Renal cortical epithelial cell (primary cell): ENCODE results near the gene BCL2L13. TPM values are rescaled to one million over a fixed set of nuclear protein-coding genes. Genes with fewer than 3 reads are reported as not detected.
"Not testable (repeated sequence)": the region's sequence is repeated elsewhere in the genome, so short reads cannot be mapped to it uniquely, and the experiment has no call there.

Experiments used
- DNase-seq: peaks from one replicate; pipeline ENCODE4 v3.0.0-alpha.2; 2011; ENCODE audit warnings: low read depth
- total RNA-seq: library from RNA; depleted of rRNA; stranded (reverse); fragments of >200 nt; gene quantifications from 2 replicates; pipeline ENCODE4 v1.2.3, GENCODE V29; 2014

Gene BCL2L13
- total RNA-seq, 1 donor from 2014 or later = 90.3 TPM

DNA sequence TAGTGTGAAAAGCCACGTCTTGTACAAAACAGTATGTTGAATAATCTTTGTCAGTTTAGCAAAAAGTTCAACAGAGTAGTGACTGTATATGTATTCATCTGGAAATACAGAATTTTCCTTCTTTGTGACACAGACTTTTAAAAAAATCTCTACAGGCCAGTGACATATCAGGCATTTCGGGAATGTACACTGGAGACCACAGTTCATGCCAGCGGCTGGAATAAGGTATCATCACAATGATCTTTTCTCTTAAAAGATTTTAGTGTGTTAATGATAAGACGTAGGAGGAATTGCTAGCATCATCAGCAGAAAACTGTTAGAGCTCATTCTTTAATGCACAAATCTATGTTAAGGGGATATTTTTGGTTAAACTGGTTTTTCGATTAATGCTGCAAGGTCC, 57.4 kb downstream of the BCL2L13 start:
- DNase-seq = no peak

DNA sequence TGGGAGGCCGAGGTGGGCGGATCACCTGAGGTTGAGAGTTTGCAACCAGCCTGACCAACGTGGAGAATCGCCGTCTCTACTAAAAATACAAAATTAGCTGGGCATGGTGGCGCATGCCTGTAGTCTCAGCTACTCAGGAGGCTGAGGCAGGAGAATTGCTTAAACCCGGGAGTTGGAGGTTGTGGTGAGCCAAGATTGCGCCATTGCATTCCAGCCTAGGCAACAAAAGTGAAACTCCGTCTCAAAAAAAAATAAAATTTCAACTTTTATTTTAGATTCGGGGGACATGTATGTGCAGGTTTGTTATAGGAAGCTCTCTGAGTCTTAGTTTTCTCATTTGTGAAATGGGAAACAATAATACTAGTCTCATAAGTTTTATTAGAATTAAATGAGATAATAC, 58.6 kb downstream of the BCL2L13 start:
- not testable (repeated sequence) for DNase-seq

- not testable (repeated sequence) for DNase-seq
Measured at GRCh38 chr22:17698276-17698675, 59.7 kb downstream of the BCL2L13 start.

DNA sequence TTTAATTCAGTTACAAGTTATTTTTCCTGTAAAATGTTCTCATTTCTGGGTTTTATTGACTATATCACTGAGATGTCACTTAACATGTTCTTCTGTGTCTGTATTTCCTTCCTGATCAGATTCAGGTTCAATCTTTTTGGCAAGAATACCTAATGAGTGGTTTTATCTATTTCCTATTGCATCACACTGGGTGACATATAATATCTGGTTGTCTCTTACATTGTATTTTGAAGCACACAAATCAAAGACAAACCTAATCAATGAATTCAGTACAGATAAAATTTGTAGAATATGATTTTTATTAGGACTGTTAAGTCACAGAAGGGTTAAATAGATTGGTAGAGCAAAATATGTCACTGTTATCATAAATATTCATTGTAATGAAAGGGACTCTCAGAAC, 60.4 kb downstream of the BCL2L13 start:
- no peak for DNase-seq

GRCh38 chr22:17699696-17700340, 61.3 kb downstream of the BCL2L13 start:
- no peak for DNase-seq

- no peak for DNase-seq
Measured at GRCh38 chr22:17700778-17701177, 62.2 kb downstream of the BCL2L13 start.

GRCh38 chr22:17703811-17704210, 65.3 kb downstream of the BCL2L13 start:
- DNase-seq = no peak

- no peak for DNase-seq
Measured at GRCh38 chr22:17705546-17705945, 67.0 kb downstream of the BCL2L13 start.

GRCh38 chr22:17705951-17706900, 67.7 kb downstream of the BCL2L13 start:
- DNase-seq = peak; percentile 96

DNA sequence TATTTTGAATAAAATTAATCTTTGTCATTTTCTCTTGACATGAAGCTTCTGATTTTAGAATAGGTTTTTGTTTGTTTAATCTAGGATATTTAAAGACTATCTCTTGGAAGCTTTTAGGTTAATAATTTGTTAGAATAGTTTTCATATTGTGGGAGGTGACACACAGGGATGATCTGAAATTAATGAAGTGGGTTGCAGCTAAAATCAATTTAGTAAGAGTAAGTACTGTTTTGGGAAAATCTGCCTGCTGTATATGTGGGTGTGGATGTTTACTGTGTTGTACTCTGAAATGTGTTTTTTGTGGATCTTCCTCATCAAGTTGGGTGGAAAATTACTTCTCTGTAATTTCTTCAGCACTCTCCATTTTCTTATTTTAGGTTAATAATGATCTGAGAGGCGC, 68.4 kb downstream of the BCL2L13 start:
- DNase-seq = no peak

DNA sequence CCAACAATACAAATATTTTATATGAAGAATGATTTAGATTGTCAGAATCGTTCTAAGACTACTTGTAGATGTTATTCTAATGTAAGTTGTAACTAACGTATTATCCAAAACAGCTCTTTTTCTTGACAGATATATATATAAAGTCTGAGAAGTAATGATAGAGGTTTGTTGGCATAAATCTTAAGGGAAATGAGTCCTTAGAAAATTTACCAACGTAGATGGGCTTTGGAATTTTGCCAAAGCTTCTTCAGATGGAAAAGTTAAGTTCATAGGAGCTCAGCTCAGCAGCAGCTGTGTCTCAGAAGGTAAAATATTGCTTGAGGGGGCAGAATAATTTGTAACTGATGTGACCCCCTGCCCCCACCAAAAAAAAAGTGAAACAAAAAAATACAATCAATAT, 69.0 kb downstream of the BCL2L13 start:
- DNase-seq = peak; percentile 28

DNA sequence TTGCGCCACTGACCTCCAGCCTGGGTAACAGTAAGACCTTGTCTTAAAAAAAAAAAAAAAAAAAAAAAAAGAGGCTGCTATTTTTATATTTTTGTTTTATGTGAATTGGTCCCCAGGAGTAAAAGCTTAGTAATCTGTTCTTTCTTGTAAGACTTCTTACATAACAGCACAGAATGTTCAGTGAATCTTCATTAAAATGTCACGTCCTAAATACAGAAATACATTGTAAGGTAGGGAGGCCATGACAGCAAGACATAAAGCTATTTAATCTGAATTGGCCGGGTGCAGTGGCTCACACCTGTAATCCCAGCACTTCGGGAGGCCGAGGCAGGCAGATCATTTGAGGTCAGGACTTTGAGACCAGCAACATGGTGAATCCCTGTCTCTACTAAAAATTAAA, 71.5 kb downstream of the BCL2L13 start:
- DNase-seq = no peak

- no peak for DNase-seq
Measured at GRCh38 chr22:17712441-17712840, 73.9 kb downstream of the BCL2L13 start.

GRCh38 chr22:17716529-17716928, 78.0 kb downstream of the BCL2L13 start:
- no peak for DNase-seq

DNA sequence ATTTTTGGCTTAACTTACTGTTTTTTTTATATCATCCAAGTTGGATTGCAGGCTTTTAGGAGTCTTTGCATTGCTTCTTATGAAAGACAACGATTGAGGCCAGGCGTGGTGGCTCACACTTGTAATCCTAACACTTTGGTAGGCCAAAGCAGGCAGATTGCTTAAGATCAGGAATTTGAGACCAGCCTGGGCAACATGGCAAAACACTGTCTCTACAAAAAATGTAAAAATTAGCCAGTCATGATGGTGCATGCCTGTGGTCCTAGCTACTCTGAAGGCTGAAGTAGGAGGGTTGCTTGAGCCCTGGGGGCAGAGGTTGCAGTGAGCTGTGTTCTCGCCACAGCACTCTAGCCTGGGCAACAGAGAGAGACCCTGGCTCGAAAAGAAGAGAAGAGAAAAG, 79.2 kb downstream of the BCL2L13 start:
- no peak for DNase-seq

DNA sequence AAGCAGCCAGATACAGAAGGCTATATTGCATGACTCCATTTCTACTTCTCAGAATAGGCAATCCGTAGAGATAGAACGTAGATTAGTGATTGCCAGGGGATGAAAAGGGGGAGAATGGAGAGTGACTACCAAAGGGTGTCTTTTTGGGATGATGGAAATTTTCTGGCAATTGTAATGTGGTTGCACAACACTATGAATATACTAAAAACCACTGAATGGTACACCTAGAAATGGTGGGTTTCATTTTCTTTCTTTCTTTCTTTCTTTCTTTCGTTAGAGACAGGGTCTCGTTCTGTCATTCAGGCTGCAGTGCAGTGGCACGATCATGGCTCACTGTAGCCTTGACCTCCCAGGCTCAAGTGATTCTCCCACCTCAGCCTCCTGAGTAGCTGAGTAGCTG, 81.4 kb downstream of the BCL2L13 start:
- no peak for DNase-seq

DNA sequence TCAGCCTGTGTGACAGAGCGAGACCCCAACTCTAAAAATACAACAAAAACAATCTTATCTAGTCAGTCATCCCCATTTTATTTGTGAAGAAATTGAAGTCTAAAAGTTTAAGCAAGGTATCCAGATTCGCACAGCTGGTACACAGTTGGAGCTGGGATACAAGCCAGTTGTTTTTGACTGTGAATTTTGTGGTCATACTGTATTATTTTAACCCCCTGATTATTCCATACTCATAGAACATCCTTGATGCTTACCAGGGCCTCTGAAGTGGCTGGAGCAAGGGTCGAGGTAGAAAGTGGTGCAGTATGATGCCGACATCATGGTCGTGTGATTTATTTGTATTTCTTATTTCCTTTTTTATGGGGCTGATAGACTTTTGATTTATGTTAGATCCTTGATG, 85.7 kb downstream of the BCL2L13 start:
- no peak for DNase-seq

DNA sequence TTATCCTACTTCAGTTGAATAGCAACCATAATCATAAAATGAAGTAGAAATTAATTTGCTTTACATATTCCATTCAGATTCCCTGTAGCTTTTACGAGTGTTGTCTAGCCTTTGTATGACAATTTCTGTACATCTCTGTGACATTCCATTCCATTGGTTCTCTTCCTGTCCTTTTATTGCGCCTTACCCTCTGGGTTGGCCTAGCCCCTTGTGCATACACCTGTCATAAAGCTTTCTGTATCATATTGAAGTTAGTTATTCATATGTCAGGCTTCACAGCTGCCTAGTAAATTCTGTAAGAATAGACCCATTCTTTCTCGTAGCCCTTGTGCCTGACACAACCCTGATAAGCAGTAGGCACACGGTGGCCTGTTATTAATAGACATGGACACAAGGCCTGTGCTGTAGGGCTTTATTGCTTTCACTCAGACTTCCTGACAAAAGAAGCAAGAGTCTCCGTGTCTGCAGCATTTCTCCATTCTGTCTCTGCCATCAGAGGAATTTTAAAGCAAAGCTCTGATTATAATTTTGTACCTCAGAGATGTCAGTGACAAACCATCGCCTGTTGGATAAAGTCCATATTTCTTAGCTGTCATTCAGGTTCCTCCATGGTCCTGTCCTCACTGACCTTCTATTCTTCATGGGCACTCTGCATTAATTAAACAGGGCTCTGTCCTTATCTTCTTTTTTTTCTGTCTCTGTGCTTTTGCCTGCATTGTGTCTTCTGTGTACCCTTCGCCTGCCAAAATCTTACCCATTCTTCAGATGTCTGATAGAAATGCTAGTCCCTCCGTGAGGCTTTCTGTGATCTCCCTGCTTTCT, 86.3 kb downstream of the BCL2L13 start:
- DNase-seq = no peak

DNA sequence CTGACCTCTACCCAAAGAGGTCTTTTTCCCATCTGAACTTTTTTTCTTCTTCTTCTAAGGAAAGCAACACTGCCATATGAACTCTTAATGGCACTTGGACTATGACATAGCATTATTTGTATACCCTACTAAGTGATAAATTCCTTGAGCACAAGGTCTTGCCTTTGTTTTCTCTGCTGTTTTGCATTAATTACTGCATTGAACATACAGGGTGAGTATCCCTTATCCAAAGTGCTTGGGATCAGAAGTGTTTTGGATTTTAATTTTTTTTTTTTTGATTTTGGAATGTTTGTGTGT, 86.9 kb downstream of the BCL2L13 start:
- no peak for DNase-seq

DNA sequence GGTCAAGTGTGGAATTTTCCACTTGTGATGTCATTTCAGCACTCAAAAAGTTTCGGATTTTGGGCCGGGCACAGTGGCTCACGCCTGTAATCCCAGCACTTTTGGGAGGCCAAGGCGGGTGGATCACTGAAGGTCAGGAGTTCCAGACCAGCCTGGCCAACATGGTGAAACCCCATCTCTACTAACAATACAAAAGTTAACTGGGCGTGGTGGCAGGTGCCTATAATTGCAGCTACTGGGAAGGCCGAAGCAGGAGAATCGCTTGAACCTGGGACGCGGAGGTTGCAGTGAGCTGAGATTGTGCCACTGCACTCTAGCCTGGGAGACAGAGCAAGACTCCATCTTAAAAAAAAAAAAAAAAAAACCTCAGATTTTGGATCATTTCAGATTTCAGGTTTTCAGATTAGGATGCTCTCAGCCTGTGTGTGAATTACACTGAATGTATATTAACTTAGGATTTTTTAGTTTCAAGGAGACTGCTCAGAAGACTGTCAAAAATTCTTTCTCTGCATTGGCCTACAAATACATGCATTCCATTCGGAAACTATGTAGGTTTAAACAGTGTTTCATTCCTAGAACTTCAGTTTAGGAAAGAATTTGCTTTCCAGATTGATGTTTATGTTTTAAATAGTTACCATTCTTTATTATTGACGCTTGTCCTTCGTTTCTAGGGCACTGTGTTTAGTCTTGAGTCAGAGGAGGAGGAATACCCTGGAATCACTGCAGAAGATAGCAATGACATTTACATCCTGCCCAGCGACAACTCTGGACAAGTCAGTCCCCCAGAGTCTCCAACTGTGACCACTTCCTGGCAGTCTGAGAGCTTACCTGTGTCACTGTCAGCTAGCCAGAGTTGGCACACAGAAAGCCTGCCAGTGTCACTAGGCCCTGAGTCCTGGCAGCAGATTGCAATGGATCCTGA, 87.7 kb downstream of the BCL2L13 start:
- DNase-seq = no peak
